Measurements from ENCODE around the gene NKPD1. TPM values are rescaled to one million over a fixed set of nuclear protein-coding genes. Genes with fewer than 3 reads are reported as not detected.

Gene NKPD1
- total RNA-seq, 6 experiments from 2014 or later: 0.07 to 0.17 (median 0.07) TPM; not detected in 1

GRCh38 chr19:45144431-45145269 is 16.1 kb downstream of the NKPD1 start:
- Mint-ChIP-seq H3K4me3 (no peak overlapping the region), H3K27ac (no peak overlapping the region), H3K36me3 (ENCODE audit: low read depth) (no peaks in the 10 kb centered on the region), H3K27me3 (ENCODE audit: insufficient read depth) (peaks cover 2% of the 10 kb centered on the region; the same call in 1 of the 2 replicates), H3K9me3 (no peaks in the 10 kb centered on the region), H3K4me1 (ENCODE audit: low read depth) (no peaks in the 10 kb centered on the region)
- TF ChIP-seq CTCF (IDR thresholded peaks at IDR 0.05): no peak
- no peak for DNase-seq

- no peaks in the 10 kb centered on the region for H3K9me3 Mint-ChIP-seq
- no peaks in the 10 kb centered on the region for H3K36me3 Mint-ChIP-seq (ENCODE audit: low read depth)
- H3K4me1 Mint-ChIP-seq (ENCODE audit: low read depth): peaks cover 6% of the 10 kb centered on the region
- no peak for TF ChIP-seq CTCF (IDR thresholded peaks at IDR 0.05)
- H3K4me3 Mint-ChIP-seq: no peak overlapping the region
- H3K27ac Mint-ChIP-seq: no peak overlapping the region
- no peak for DNase-seq
- H3K27me3 Mint-ChIP-seq (ENCODE audit: insufficient read depth): peaks cover 2% of the 10 kb centered on the region
Observed at GRCh38 chr19:45142726-45143110, 18.1 kb downstream of the NKPD1 start.

- no peak for TF ChIP-seq CTCF (IDR thresholded peaks at IDR 0.05)
- Mint-ChIP-seq H3K27me3 (ENCODE audit: insufficient read depth) (peaks cover 2% of the 10 kb centered on the region), H3K27ac (no peak overlapping the region), H3K36me3 (ENCODE audit: low read depth) (no peaks in the 10 kb centered on the region), H3K4me3 (no peak overlapping the region), H3K9me3 (no peaks in the 10 kb centered on the region), H3K4me1 (ENCODE audit: low read depth) (peaks cover 8% of the 10 kb centered on the region)
- DNase-seq: no peak
Observed at GRCh38 chr19:45142016-45142725, 18.6 kb downstream of the NKPD1 start.

- Mint-ChIP-seq H3K27me3 (ENCODE audit: insufficient read depth) (peaks cover 2% of the 10 kb centered on the region), H3K27ac (no peak overlapping the region), H3K4me3 (no peak overlapping the region), H3K36me3 (ENCODE audit: low read depth) (no peaks in the 10 kb centered on the region), H3K4me1 (ENCODE audit: low read depth) (peaks cover 8% of the 10 kb centered on the region), H3K9me3 (no peaks in the 10 kb centered on the region)
- no peak for TF ChIP-seq CTCF (IDR thresholded peaks at IDR 0.05)
- no peak for DNase-seq
Observed at GRCh38 chr19:45141203-45141900, 19.4 kb downstream of the NKPD1 start.

GRCh38 chr19:45140533-45140932 is 20.2 kb downstream of the NKPD1 start:
- peaks cover 2% of the 10 kb centered on the region for H3K27me3 Mint-ChIP-seq (ENCODE audit: insufficient read depth)
- no peak overlapping the region for H3K4me3 Mint-ChIP-seq
- no peak for DNase-seq
- H3K4me1 Mint-ChIP-seq (ENCODE audit: low read depth): peaks cover 8% of the 10 kb centered on the region
- no peak overlapping the region for H3K27ac Mint-ChIP-seq
- no peak for TF ChIP-seq CTCF (IDR thresholded peaks at IDR 0.05)
- no peaks in the 10 kb centered on the region for H3K9me3 Mint-ChIP-seq
- no peaks in the 10 kb centered on the region for H3K36me3 Mint-ChIP-seq (ENCODE audit: low read depth)
